ENCODE results near the gene VEPH1. TPM values are rescaled to one million over a fixed set of nuclear protein-coding genes. Genes with fewer than 3 reads are reported as not detected.

VEPH1 gene
- polyA plus RNA-seq, 1 donor (not counting 4 experiments of a cell fraction or from before 2014, with no cell fraction given) = 0.21 TPM

DNA sequence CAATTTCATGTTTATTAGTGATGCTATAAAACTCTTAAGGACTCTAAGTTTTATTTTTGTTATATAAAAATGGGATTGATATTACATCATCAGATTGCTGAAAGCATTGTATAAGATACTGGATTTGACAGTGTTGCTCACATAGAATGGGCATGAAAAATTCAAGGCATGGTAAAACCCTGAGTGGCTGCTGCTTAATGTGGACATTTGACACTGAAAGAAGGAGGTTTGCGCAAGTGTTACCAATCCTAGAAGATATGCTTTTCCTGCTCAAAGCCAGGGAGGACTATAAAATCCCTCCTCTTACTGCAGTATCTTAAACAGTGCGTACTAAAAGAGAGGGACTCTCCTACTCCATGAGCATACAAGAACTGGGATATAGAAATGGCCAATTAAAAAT lies 132.3 kb downstream of the VEPH1 start:
- no peaks in the 10 kb centered on the region for H4K20me1 ChIP-seq (ENCODE audit: control insufficient read depth, extremely low read depth, insufficient read depth, low read length)
- dilution Hi-C loops (cut with MboI; ENCODE audit: extremely low pct_ligation_motif_present, low sequenced_read_pairs) = no loop called here
- H3K9me1 ChIP-seq (ENCODE audit: control insufficient read depth, extremely low read depth, insufficient read depth, low read length) = no peaks in the 10 kb centered on the region
- no peak overlapping the region for H2AFZ ChIP-seq (ENCODE audit: control insufficient read depth, low read length)
- H3K9ac ChIP-seq (ENCODE audit: control insufficient read depth, extremely low read depth, insufficient read depth, low read length) = no peak overlapping the region
- H3K4me1 ChIP-seq (ENCODE audit: control insufficient read depth, extremely low read depth, insufficient read depth, low read length) = no peaks in the 10 kb centered on the region
- H3K4me2 ChIP-seq (ENCODE audit: control insufficient read depth, extremely low read depth, insufficient read depth, low read depth, low read length) = no peak overlapping the region
- H3K4me3 ChIP-seq (ENCODE audit: control insufficient read depth in 2 of 3, extremely low read depth in 1 of 3, insufficient read depth in 2 of 3, low read depth in 1 of 3, low read length in 3 of 3) = no peak overlapping the region
- no peak for TF ChIP-seq CTCF (optimal IDR thresholded peaks at IDR 0.05 in 1 of 3, IDR thresholded peaks at IDR 0.05 in 1 of 3, conservative IDR thresholded peaks at IDR 0.05 in 1 of 3; ENCODE audit: extremely low read depth in 1 of 3, insufficient read depth in 2 of 3, low read length in 3 of 3)
- H3K9me3 ChIP-seq (ENCODE audit: control insufficient read depth, low read depth, low read length) = no peaks in the 10 kb centered on the region
- no peaks in the 10 kb centered on the region for H3K79me2 ChIP-seq (ENCODE audit: control insufficient read depth, insufficient read depth, low read length)
- no peaks in the 10 kb centered on the region for H3K27me3 ChIP-seq (ENCODE audit: control insufficient read depth, extremely low read depth, insufficient read depth, low read length)
- no peak overlapping the region for H3K27ac ChIP-seq (ENCODE audit: control insufficient read depth, insufficient read depth, low read length)
- no peaks in the 10 kb centered on the region for H3K36me3 ChIP-seq (ENCODE audit: control insufficient read depth in 2 of 2, extremely low read depth in 1 of 2, insufficient read depth in 2 of 2, low read length in 2 of 2)
- no peak for FAIRE-seq
- DNase-seq (ENCODE audit: low read depth, low spot score) = no peak

DNA sequence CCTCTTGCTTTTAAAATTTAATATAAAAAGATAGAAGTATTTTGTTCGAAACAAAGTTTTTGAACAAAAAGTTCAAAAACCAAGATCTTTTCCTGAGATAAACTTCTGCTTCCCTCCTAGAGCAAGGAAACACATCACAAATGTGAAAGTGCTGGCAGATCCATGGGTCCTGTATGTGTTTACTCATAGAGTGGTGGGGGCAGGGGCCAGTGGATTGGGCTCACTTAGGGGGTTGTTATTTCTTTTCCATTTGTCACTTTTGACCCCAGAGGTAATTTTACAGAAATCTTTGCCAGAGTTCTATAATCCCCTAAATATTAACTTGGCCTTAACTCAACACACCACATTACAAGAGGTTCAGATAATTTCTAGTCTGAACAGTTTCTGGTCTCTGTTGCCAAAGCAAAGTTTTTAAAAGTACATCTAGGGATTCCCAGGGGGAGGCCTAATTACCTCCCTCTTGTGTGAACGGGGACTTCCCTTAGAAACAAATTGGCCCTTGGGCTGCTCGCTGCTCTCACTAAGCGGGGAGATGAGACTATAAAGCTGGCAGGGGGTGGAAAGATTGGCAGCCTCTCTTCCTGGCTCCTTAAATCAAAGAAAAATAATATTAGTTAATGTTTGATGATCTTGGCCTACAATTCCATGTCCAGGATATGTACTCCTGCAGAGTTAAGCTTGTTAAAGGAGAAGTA lies 133.3 kb downstream of the VEPH1 start:
- dilution Hi-C loops (cut with MboI; ENCODE audit: extremely low pct_ligation_motif_present, low sequenced_read_pairs) = no loop called here
- no peaks in the 10 kb centered on the region for H3K27me3 ChIP-seq (ENCODE audit: control insufficient read depth, extremely low read depth, insufficient read depth, low read length)

More for the DNA sequence above, 133.3 kb downstream of the VEPH1 start:
- Histone ChIP-seq H3K36me3 (ENCODE audit: control insufficient read depth in 2 of 2, extremely low read depth in 1 of 2, insufficient read depth in 2 of 2, low read length in 2 of 2) (no peaks in the 10 kb centered on the region), H3K9ac (ENCODE audit: control insufficient read depth, extremely low read depth, insufficient read depth, low read length) (no peak overlapping the region), H3K27ac (ENCODE audit: control insufficient read depth, insufficient read depth, low read length) (no peak overlapping the region), H3K4me1 (ENCODE audit: control insufficient read depth, extremely low read depth, insufficient read depth, low read length) (no peaks in the 10 kb centered on the region), H4K20me1 (ENCODE audit: control insufficient read depth, extremely low read depth, insufficient read depth, low read length) (no peaks in the 10 kb centered on the region), H3K4me3 (ENCODE audit: control insufficient read depth in 2 of 3, extremely low read depth in 1 of 3, insufficient read depth in 2 of 3, low read depth in 1 of 3, low read length in 3 of 3) (no peak overlapping the region), H3K9me1 (ENCODE audit: control insufficient read depth, extremely low read depth, insufficient read depth, low read length) (no peaks in the 10 kb centered on the region), H3K79me2 (ENCODE audit: control insufficient read depth, insufficient read depth, low read length) (no peaks in the 10 kb centered on the region), H2AFZ (ENCODE audit: control insufficient read depth, low read length) (no peak overlapping the region), H3K4me2 (ENCODE audit: control insufficient read depth, extremely low read depth, insufficient read depth, low read depth, low read length) (no peak overlapping the region), H3K9me3 (ENCODE audit: control insufficient read depth, low read depth, low read length) (no peaks in the 10 kb centered on the region)
- FAIRE-seq = no peak
- TF ChIP-seq EZH2 (IDR thresholded peaks at IDR 0.05; ENCODE audit: low read length) (no peak), CTCF (optimal IDR thresholded peaks at IDR 0.05 in 1 of 3, IDR thresholded peaks at IDR 0.05 in 1 of 3, conservative IDR thresholded peaks at IDR 0.05 in 1 of 3; ENCODE audit: extremely low read depth in 1 of 3, insufficient read depth in 2 of 3, low read length in 3 of 3) (no peak)
- no peak for DNase-seq (ENCODE audit: low read depth, low spot score)
